ENCODE results near the gene PAFAH1B1.
"Not testable (repeated sequence)": the region's sequence is repeated elsewhere in the genome, so short reads cannot be mapped to it uniquely, and the experiment has no call there.

The PAFAH1B1 gene

GRCh38 chr17:2624292-2624731, 30.9 kb downstream of the PAFAH1B1 start:
- TF ChIP-seq, protein P1, sequence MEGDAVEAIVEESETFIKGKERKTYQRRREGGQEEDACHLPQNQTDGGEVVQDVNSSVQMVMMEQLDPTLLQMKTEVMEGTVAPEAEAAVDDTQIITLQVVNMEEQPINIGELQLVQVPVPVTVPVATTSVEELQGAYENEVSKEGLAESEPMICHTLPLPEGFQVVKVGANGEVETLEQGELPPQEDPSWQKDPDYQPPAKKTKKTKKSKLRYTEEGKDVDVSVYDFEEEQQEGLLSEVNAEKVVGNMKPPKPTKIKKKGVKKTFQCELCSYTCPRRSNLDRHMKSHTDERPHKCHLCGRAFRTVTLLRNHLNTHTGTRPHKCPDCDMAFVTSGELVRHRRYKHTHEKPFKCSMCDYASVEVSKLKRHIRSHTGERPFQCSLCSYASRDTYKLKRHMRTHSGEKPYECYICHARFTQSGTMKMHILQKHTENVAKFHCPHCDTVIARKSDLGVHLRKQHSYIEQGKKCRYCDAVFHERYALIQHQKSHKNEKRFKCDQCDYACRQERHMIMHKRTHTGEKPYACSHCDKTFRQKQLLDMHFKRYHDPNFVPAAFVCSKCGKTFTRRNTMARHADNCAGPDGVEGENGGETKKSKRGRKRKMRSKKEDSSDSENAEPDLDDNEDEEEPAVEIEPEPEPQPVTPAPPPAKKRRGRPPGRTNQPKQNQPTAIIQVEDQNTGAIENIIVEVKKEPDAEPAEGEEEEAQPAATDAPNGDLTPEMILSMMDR (IDR thresholded peaks at IDR 0.05; ENCODE audit: control insufficient read depth, extremely low read depth, insufficient read depth) = no peak
- DNase-seq (ENCODE audit: low read depth) = no peak
- no peak overlapping the region for H3K4me3 ChIP-seq (ENCODE audit: low read depth, low read length)

GRCh38 chr17:2626626-2627219, 33.3 kb downstream of the PAFAH1B1 start:
- not testable (repeated sequence) for H3K4me3 ChIP-seq (ENCODE audit: low read depth, low read length)
- peak; percentile 68 for DNase-seq (ENCODE audit: low read depth)

DNA sequence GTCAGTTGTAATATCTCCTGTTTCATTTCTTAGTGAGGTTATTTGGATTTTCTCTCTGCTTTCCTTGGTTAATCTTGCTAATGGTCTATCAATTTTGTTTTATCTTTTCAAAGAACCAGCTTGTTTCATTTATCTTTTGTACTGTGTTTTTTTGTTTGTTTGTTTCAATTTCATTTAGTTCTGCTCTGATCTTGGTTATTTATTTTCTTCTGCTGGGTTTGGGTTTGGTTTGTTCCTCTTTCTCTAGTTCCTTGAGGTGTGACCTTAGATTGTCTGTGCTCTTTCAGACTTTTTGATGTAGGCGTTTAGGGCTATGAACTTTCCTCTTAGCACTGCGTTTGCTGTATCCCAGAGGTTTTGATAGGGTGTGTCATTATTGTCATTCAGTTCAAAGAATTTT, 35.5 kb downstream of the PAFAH1B1 start:
- DNase-seq (ENCODE audit: low read depth); H3K4me3 ChIP-seq (ENCODE audit: low read depth, low read length): not testable (repeated sequence)

DNA sequence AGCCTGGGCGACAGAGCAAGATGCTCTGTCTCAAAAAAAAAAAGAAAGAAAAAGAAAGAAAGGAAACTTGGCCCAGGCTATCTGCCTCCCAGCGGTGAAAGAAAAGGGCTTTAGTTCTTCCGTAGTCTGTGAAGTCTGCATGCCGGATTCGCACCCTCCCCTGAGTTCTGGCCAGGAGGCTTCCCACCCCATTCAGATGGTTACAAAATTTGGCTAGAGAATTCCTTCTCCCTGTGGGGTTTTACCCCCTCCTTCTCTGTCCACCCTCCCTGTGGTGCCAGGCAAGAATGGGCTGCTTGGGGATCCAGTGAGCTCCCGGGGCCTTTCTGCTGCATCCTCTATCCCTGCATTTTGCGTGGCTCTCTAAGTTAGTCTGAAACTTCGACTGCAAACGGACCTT, 37.8 kb downstream of the PAFAH1B1 start:
- DNase-seq (ENCODE audit: low read depth) = no peak
- H3K4me3 ChIP-seq (ENCODE audit: low read depth, low read length) = no peak overlapping the region
- TF ChIP-seq, protein P1 (IDR thresholded peaks at IDR 0.05; ENCODE audit: control insufficient read depth, extremely low read depth, insufficient read depth) = no peak

DNA sequence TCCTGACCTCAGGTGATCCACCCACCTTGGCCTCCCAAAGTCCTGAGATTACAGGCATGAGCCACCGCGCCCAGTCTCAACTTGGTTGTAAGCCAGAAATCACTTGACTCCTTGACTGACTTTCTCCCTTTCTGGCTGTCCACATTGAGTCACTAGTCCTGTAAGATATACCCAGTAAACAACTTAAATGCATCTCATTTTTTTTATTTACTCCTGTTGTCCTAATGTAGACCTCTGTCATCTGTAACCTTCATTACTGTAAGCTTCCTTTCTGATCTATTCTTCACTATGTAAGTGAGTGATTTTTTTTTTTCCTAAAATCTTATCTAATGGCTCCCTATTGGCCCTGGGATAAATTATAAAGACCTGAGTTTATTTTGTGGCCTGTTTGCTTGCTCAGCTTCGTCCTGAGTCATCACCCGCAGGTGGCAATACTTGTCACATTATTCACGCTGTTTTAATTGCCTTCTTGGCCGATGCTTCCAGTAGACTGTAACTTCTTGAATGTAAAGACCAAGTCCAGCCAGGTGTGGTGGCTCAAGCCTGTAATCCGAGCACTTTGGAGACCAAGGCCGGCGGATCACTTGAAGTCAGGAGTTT, 41.0 kb downstream of the PAFAH1B1 start:
- no peak for DNase-seq (ENCODE audit: low read depth)
- no peak overlapping the region for H3K4me3 ChIP-seq (ENCODE audit: low read depth, low read length)
- TF ChIP-seq, protein P1 (IDR thresholded peaks at IDR 0.05; ENCODE audit: control insufficient read depth, extremely low read depth, insufficient read depth) = no peak

DNA sequence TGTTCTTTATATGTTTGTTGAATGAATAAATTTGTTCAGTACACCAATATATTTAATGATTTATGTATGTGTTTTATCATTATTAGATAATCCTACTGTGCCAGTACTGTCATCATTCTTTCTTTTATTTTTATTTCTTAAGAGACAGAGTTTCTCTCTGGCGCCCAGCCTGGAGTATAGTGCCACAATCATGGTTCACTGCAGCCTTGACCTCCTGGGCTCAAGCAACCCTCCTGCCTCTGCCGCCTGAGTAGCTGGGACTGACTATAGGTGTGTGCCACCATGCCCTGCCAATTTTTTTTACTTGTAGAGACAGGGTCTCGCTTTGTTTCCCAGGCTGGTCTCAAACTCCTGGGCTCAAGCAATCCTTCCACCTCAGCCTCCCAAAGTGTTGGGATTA, 41.8 kb downstream of the PAFAH1B1 start:
- TF ChIP-seq, protein P1 (IDR thresholded peaks at IDR 0.05; ENCODE audit: control insufficient read depth, extremely low read depth, insufficient read depth) = no peak
- no peak overlapping the region for H3K4me3 ChIP-seq (ENCODE audit: low read depth, low read length)
- no peak for DNase-seq (ENCODE audit: low read depth)

GRCh38 chr17:2635675-2636074, 42.2 kb downstream of the PAFAH1B1 start:
- TF ChIP-seq, protein P1 (IDR thresholded peaks at IDR 0.05; ENCODE audit: control insufficient read depth, extremely low read depth, insufficient read depth) = no peak
- DNase-seq (ENCODE audit: low read depth) = no peak

More at GRCh38 chr17:2635675-2636074, 42.2 kb downstream of the PAFAH1B1 start:
- no peak overlapping the region for H3K4me3 ChIP-seq (ENCODE audit: low read depth, low read length)
